Stimulated activated naive CD4-positive, alpha-beta T cell (primary cell): Measurements from ENCODE around the gene MALAT1.

Source experiments
- DNase-seq, 6 experiments: peaks; one replicate each; lab custom pipeline; 2025; lab: John Stamatoyannopoulos, UW

MALAT1 gene

GRCh38 chr11:65479184-65480145 lies 19.4 kb upstream of the MALAT1 start:
- DNase-seq = no peak

- no peak for DNase-seq
Measured at GRCh38 chr11:65482306-65482850, 16.5 kb upstream of the MALAT1 start.

GRCh38 chr11:65485920-65486219 lies 13.0 kb upstream of the MALAT1 start:
- no peak for DNase-seq

- no peak for DNase-seq
Measured at GRCh38 chr11:65486570-65487466, 12.0 kb upstream of the MALAT1 start.

GRCh38 chr11:65487467-65488272 lies 11.2 kb upstream of the MALAT1 start:
- DNase-seq = peak in 1 of 6 experiments; percentile 64

- DNase-seq = no peak
Measured at GRCh38 chr11:65488273-65489034, 10.4 kb upstream of the MALAT1 start.

- no peak for DNase-seq
Measured at GRCh38 chr11:65489035-65489705, 9.7 kb upstream of the MALAT1 start.

- no peak for DNase-seq
Measured at GRCh38 chr11:65489706-65490320, 9.0 kb upstream of the MALAT1 start.

- no peak for DNase-seq
Measured at GRCh38 chr11:65491163-65491465, 7.7 kb upstream of the MALAT1 start.

GRCh38 chr11:65491614-65492386 lies 7.0 kb upstream of the MALAT1 start:
- DNase-seq = no peak

- DNase-seq = no peak
Measured at GRCh38 chr11:65492387-65492636, 6.5 kb upstream of the MALAT1 start.

- DNase-seq = no peak
Measured at GRCh38 chr11:65492637-65493366, 6.0 kb upstream of the MALAT1 start.

GRCh38 chr11:65493367-65494176 lies 5.3 kb upstream of the MALAT1 start:
- no peak for DNase-seq

- peak in 1 of 6 experiments; percentile 60 for DNase-seq
Measured at GRCh38 chr11:65496304-65497140, 2.3 kb upstream of the MALAT1 start.

GRCh38 chr11:65497141-65498041 lies 1.5 kb upstream of the MALAT1 start:
- peak; percentile 96 to 98 (median 97) for DNase-seq
